ENCODE results near the gene KRTAP10-2.
"Not testable (repeated sequence)": the region's sequence is repeated elsewhere in the genome, so short reads cannot be mapped to it uniquely, and the experiment has no call there.

DNA sequence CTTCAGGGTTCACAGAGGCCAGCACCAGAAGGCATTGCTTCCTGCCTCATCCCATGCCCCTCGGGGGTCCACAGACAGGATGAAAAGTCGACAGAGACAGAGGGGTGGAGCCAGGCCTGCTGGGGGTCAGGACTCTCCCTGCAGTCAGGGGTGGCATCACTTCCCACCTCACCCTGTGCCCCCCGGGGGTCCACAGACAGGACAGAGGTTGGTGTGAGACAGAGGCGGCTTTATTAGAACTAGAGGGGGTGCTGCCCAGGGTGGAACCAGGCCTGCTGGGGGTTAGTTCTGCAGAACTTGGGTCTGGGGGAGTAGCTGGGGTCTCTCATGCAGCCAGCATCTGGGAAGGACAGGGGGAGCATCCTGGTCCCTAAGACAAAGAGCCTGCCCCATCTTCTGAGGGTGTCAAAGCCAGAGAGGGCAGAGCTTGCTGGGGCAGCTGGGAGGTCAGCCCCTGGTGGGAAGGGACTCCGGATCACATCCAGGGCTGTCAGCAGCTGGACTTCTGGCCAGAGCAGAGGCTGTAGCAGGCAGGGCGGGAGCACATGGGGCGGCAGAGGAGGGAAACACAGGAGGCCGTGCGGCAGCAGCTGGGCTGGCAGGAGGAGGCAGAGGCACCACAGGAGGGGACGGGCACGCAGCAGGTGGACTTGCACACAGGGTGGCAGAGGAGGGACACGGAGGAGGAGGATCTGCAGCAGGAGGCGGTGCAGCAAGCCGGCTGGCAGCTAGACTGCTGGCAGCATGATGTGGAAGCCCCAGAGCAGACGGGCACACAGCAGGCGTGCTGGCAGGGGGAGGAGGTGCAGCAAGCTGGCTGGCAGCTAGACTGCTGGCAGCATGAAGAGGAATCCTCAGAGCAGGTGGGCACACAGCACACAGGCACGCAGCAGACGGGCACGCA lies 39.8 kb upstream of the KRTAP10-2 start:
- TF ChIP-seq POLR2AphosphoS5 (IDR thresholded peaks at IDR 0.05; ENCODE audit: borderline replicate concordance, low read depth, low read length); EZH2 (IDR thresholded peaks at IDR 0.05): not testable (repeated sequence)
